Central memory CD8-positive, alpha-beta T cell (primary cell): ENCODE measurements around the gene CARHSP1.
"Not testable (repeated sequence)": the region's sequence is repeated elsewhere in the genome, so short reads cannot be mapped to it uniquely, and the experiment has no call there.

Source experiments
- ATAC-seq: fragments of 150-1000 bp; cut with Tn5 transposase; replicated peaks from 2 replicates; pipeline ENCODE4 v1.10.0; 2022; ENCODE audit warnings: mild to moderate bottlenecking, moderate FRiP score, moderate number of reproducible peaks; ENCODE audit not compliant: poor library complexity, severe bottlenecking; ENCODE audit errors: extremely low read depth
- DNase-seq, 2 donors: peaks; one replicate each; pipeline ENCODE4 v3.0.0; 2021; ENCODE audit warnings: low spot score in 2 of 2
- H3K27ac Mint-ChIP-seq: one replicate; pipeline ENCODE4 v1.8.0; 2022; ENCODE audit warnings: low read depth, mild to moderate bottlenecking, moderate library complexity, mixed read lengths
- H3K27me3 Mint-ChIP-seq: one replicate; pipeline ENCODE4 v1.8.0; 2022; ENCODE audit warnings: mixed read lengths
- H3K36me3 Mint-ChIP-seq: one replicate; pipeline ENCODE4 v1.8.0; 2022; ENCODE audit warnings: mild to moderate bottlenecking, moderate library complexity, mixed read lengths; ENCODE audit not compliant: insufficient read depth
- H3K4me1 Mint-ChIP-seq: one replicate; pipeline ENCODE4 v1.8.0; 2022; ENCODE audit warnings: mixed read lengths
- H3K4me3 Mint-ChIP-seq: one replicate; pipeline ENCODE4 v1.8.0; 2022; ENCODE audit warnings: mild to moderate bottlenecking, moderate library complexity, mixed read lengths
- H3K9me3 Mint-ChIP-seq: one replicate; pipeline ENCODE4 v1.8.0; 2022; ENCODE audit warnings: mixed read lengths

The CARHSP1 gene

GRCh38 chr16:8868416-8869211, at the start of gene CARHSP1:
TSS of gene CARHSP1 (minus strand) at chr16:8869006. CDS start at chr16:8859328, 9,678 bp downstream.
- peaks cover 11% of the 10 kb centered on the region for H3K36me3 Mint-ChIP-seq
- DNase-seq (peak; percentile 51 to 52), ATAC-seq (peak; percentile 65)
- H3K27ac Mint-ChIP-seq: peak within 1 kb of the TSS; percentile 93
- H3K9me3 Mint-ChIP-seq: no peaks in the 10 kb centered on the region
- H3K4me3 Mint-ChIP-seq: peak within 1 kb of the TSS; percentile 98
- peaks cover 53% of the 10 kb centered on the region for H3K4me1 Mint-ChIP-seq
- H3K27me3 Mint-ChIP-seq: no peaks in the 10 kb centered on the region

GRCh38 chr16:8917336-8917735, 48.5 kb upstream of the CARHSP1 start:
- not testable (repeated sequence) for ATAC-seq, DNase-seq, H3K27me3 Mint-ChIP-seq, H3K4me3 Mint-ChIP-seq, H3K27ac Mint-ChIP-seq, H3K9me3 Mint-ChIP-seq
- H3K36me3 Mint-ChIP-seq: peaks cover 78% of the 10 kb centered on the region
- H3K4me1 Mint-ChIP-seq: peaks cover 15% of the 10 kb centered on the region

- no peak overlapping the region for H3K27ac Mint-ChIP-seq
- DNase-seq: no peak
- no peak overlapping the region for H3K4me3 Mint-ChIP-seq
- peaks cover 16% of the 10 kb centered on the region for H3K4me1 Mint-ChIP-seq
- H3K36me3 Mint-ChIP-seq: peaks cover 75% of the 10 kb centered on the region
- no peaks in the 10 kb centered on the region for H3K9me3 Mint-ChIP-seq
- no peak for ATAC-seq
- H3K27me3 Mint-ChIP-seq: no peaks in the 10 kb centered on the region
These were observed 47.9 kb upstream of the CARHSP1 start for GRCh38 chr16:8916541-8917225.

- Mint-ChIP-seq H3K27ac (no peak overlapping the region), H3K36me3 (peaks cover 74% of the 10 kb centered on the region), H3K4me1 (peaks cover 24% of the 10 kb centered on the region), H3K27me3 (no peaks in the 10 kb centered on the region), H3K9me3 (no peaks in the 10 kb centered on the region), H3K4me3 (no peak overlapping the region)
- DNase-seq: no peak
- no peak for ATAC-seq
These were observed 47.0 kb upstream of the CARHSP1 start for GRCh38 chr16:8915722-8916301.

- Mint-ChIP-seq H3K4me3 (no peak overlapping the region), H3K27ac (peak overlapping the region; percentile 32), H3K9me3 (no peaks in the 10 kb centered on the region), H3K4me1 (peaks cover 26% of the 10 kb centered on the region), H3K27me3 (no peaks in the 10 kb centered on the region), H3K36me3 (peaks cover 77% of the 10 kb centered on the region)
- ATAC-seq: no peak
- no peak for DNase-seq
These were observed 45.3 kb upstream of the CARHSP1 start for GRCh38 chr16:8914098-8914497.

- Mint-ChIP-seq H3K4me1 (peaks cover 30% of the 10 kb centered on the region), H3K27ac (peak overlapping the region; percentile 74), H3K36me3 (peaks cover 80% of the 10 kb centered on the region), H3K4me3 (no peak overlapping the region), H3K9me3 (no peaks in the 10 kb centered on the region), H3K27me3 (no peaks in the 10 kb centered on the region)
- no peak for ATAC-seq
- DNase-seq: no peak
These were observed 44.0 kb upstream of the CARHSP1 start for GRCh38 chr16:8912793-8913192.

GRCh38 chr16:8910811-8911210, 42.0 kb upstream of the CARHSP1 start:
- Mint-ChIP-seq H3K9me3 (no peaks in the 10 kb centered on the region), H3K27ac (peak overlapping the region; percentile 71), H3K36me3 (peaks cover 75% of the 10 kb centered on the region), H3K4me3 (no peak overlapping the region), H3K4me1 (peaks cover 30% of the 10 kb centered on the region), H3K27me3 (no peaks in the 10 kb centered on the region)
- ATAC-seq: no peak
- no peak for DNase-seq

GRCh38 chr16:8908810-8909468, 40.1 kb upstream of the CARHSP1 start:
- ATAC-seq (no peak), DNase-seq (no peak)
- Mint-ChIP-seq H3K4me3 (peak overlapping the region; percentile 4), H3K27me3 (no peaks in the 10 kb centered on the region), H3K9me3 (no peaks in the 10 kb centered on the region), H3K36me3 (peaks cover 72% of the 10 kb centered on the region), H3K4me1 (peaks cover 22% of the 10 kb centered on the region), H3K27ac (no peak overlapping the region)

GRCh38 chr16:8907096-8907495, 38.3 kb upstream of the CARHSP1 start:
- peaks cover 22% of the 10 kb centered on the region for H3K4me1 Mint-ChIP-seq
- peaks cover 81% of the 10 kb centered on the region for H3K36me3 Mint-ChIP-seq
- H3K9me3 Mint-ChIP-seq: no peaks in the 10 kb centered on the region
- DNase-seq (no peak), ATAC-seq (no peak)
- H3K27ac Mint-ChIP-seq: no peak overlapping the region
- no peak overlapping the region for H3K4me3 Mint-ChIP-seq
- no peaks in the 10 kb centered on the region for H3K27me3 Mint-ChIP-seq

GRCh38 chr16:8905795-8906591, 37.2 kb upstream of the CARHSP1 start:
- Mint-ChIP-seq H3K9me3 (no peaks in the 10 kb centered on the region), H3K4me1 (peaks cover 14% of the 10 kb centered on the region), H3K36me3 (peaks cover 82% of the 10 kb centered on the region), H3K27me3 (no peaks in the 10 kb centered on the region), H3K27ac (no peak overlapping the region), H3K4me3 (no peak overlapping the region)
- ATAC-seq: no peak
- no peak for DNase-seq

GRCh38 chr16:8905168-8905762, 36.5 kb upstream of the CARHSP1 start:
- Mint-ChIP-seq H3K36me3 (peaks cover 83% of the 10 kb centered on the region), H3K27me3 (no peaks in the 10 kb centered on the region), H3K4me3 (no peak overlapping the region), H3K27ac (no peak overlapping the region), H3K9me3 (no peaks in the 10 kb centered on the region), H3K4me1 (peaks cover 7% of the 10 kb centered on the region)
- DNase-seq (no peak), ATAC-seq (no peak)
